ENCODE measurements around the gene LDHD. TPM values are rescaled to one million over a fixed set of nuclear protein-coding genes. Genes with fewer than 3 reads are reported as not detected.

The LDHD gene
- total and polyA plus RNA-seq, 2 of the 13 experiments (the other 11 are each of a cell fraction or from before 2014, with no cell fraction given) = 9.1 to 9.8 TPM

DNA sequence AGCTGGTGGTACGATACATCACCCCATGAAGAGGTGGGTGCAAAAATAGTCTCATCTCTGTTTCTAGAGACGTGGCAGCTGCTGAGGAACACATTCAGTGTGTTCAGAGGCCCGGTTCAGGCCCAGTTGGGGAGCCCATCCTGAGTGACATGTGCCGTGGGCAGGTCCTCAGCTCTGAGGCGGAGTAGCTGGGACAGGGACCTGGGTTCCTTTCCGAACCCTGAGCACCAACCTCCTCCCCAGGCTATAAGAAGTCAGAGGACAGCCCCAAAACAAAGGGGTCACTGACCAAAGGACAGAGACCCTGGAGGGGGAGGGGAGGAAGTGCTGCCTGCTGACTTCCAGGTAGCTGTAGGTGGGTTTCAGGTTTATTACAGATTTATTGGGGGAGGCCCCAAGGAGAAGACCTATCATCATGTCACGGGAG, 5.1 kb downstream of the LDHD start (continued):
- TF ChIP-seq ZNF580 (CRISPR knock-in tag; IDR thresholded peaks at IDR 0.05; ENCODE audit: borderline replicate concordance, low read depth) (0 out of 2 replicates have a peak, but pooled peaks have one; percentile 2), ZNF7 (CRISPR knock-in tag; IDR thresholded peaks at IDR 0.05) (no peak), SALL1 (CRISPR knock-in tag; IDR thresholded peaks at IDR 0.05) (peak; percentile 7; the same call in 1 of the 2 replicates), GABPA (IDR thresholded peaks at IDR 0.05; ENCODE audit: low read depth, low read length) (no peak), GABPA (CRISPR knock-in tag; IDR thresholded peaks at IDR 0.05; ENCODE audit: low read depth) (0 out of 2 replicates have a peak, but pooled peaks have one; percentile 0), SMAD9 (CRISPR knock-in tag; IDR thresholded peaks at IDR 0.05) (no peak), SETDB1 (CRISPR knock-in tag; IDR thresholded peaks at IDR 0.05; ENCODE audit: borderline replicate concordance) (no peak), ZFP36 (IDR thresholded peaks at IDR 0.05; ENCODE audit: borderline replicate concordance, low read depth, low read length, partially characterized antibody) (no peak), NFE2L2 (IDR thresholded peaks at IDR 0.05; ENCODE audit: low read length) (no peak), DMAP1 (CRISPR knock-in tag; IDR thresholded peaks at IDR 0.05) (0 out of 2 replicates have a peak, but pooled peaks have one; percentile 8), ZNF777 (CRISPR knock-in tag; IDR thresholded peaks at IDR 0.05) (0 out of 2 replicates have a peak, but pooled peaks have one; percentile 19), MATR3 (CRISPR knock-in tag; IDR thresholded peaks at IDR 0.05) (no peak), KAT7 (CRISPR knock-in tag; IDR thresholded peaks at IDR 0.05; ENCODE audit: borderline replicate concordance) (peak; percentile 10; the same call in 1 of the 2 replicates), SIN3B (IDR thresholded peaks at IDR 0.05; ENCODE audit: low read length) (no peak), RNF2 (conservative IDR thresholded peaks at IDR 0.05; ENCODE audit: low read depth) (no peak), HDAC2 (CRISPR knock-in tag; IDR thresholded peaks at IDR 0.05) (no peak), ZNF281 (CRISPR knock-in tag; IDR thresholded peaks at IDR 0.05; ENCODE audit: borderline replicate concordance) (peak; percentile 62; the same call in 1 of the 2 replicates)
- TF ChIP-seq, protein P1, sequence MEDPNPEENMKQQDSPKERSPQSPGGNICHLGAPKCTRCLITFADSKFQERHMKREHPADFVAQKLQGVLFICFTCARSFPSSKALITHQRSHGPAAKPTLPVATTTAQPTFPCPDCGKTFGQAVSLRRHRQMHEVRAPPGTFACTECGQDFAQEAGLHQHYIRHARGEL (CRISPR knock-in tag; IDR thresholded peaks at IDR 0.05) = no peak
- TF ChIP-seq, protein P2, sequence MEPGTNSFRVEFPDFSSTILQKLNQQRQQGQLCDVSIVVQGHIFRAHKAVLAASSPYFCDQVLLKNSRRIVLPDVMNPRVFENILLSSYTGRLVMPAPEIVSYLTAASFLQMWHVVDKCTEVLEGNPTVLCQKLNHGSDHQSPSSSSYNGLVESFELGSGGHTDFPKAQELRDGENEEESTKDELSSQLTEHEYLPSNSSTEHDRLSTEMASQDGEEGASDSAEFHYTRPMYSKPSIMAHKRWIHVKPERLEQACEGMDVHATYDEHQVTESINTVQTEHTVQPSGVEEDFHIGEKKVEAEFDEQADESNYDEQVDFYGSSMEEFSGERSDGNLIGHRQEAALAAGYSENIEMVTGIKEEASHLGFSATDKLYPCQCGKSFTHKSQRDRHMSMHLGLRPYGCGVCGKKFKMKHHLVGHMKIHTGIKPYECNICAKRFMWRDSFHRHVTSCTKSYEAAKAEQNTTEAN (CRISPR knock-in tag; conservative IDR thresholded peaks at IDR 0.05) = 0 out of 2 replicates have a peak, but pooled peaks have one; percentile 4
- TF ChIP-seq, protein P3, sequence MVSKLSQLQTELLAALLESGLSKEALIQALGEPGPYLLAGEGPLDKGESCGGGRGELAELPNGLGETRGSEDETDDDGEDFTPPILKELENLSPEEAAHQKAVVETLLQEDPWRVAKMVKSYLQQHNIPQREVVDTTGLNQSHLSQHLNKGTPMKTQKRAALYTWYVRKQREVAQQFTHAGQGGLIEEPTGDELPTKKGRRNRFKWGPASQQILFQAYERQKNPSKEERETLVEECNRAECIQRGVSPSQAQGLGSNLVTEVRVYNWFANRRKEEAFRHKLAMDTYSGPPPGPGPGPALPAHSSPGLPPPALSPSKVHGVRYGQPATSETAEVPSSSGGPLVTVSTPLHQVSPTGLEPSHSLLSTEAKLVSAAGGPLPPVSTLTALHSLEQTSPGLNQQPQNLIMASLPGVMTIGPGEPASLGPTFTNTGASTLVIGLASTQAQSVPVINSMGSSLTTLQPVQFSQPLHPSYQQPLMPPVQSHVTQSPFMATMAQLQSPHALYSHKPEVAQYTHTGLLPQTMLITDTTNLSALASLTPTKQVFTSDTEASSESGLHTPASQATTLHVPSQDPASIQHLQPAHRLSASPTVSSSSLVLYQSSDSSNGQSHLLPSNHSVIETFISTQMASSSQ (IDR thresholded peaks at IDR 0.05; ENCODE audit: low read depth) = no peak
- TF ChIP-seq, protein P3 (CRISPR knock-in tag; IDR thresholded peaks at IDR 0.05; ENCODE audit: borderline replicate concordance) = peak; percentile 11; the same call in 1 of the 2 replicates
- TF ChIP-seq, protein P4, sequence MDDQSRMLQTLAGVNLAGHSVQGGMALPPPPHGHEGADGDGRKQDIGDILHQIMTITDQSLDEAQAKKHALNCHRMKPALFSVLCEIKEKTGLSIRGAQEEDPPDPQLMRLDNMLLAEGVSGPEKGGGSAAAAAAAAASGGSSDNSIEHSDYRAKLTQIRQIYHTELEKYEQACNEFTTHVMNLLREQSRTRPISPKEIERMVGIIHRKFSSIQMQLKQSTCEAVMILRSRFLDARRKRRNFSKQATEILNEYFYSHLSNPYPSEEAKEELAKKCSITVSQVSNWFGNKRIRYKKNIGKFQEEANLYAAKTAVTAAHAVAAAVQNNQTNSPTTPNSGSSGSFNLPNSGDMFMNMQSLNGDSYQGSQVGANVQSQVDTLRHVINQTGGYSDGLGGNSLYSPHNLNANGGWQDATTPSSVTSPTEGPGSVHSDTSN (CRISPR knock-in tag; IDR thresholded peaks at IDR 0.05; ENCODE audit: borderline replicate concordance) = no peak
